ENCODE measurements around the gene ARHGAP45. TPM values are rescaled to one million over a fixed set of nuclear protein-coding genes. Genes with fewer than 3 reads are reported as not detected.

Gene ARHGAP45
- total and polyA plus RNA-seq, 2 donors from 2014 or later = 11.8 to 50.0 TPM

- DNase-seq (no peak), FAIRE-seq (no peak)
- Histone ChIP-seq H3K9ac (ENCODE audit: low read length in 3 of 3) (no peak overlapping the region), H3K36me3 (ENCODE audit: control insufficient read depth in 2 of 3, insufficient read depth in 3 of 3, low read length in 3 of 3) (peaks cover 0 to 10% (median 2%) of the 10 kb centered on the region in 3 donors), H3K4me1 (ENCODE audit: control insufficient read depth in 2 of 3, insufficient read depth in 2 of 3, low read depth in 1 of 3, low read length in 3 of 3) (peaks cover 0 to 15% (median 8%) of the 10 kb centered on the region in 3 donors), H3K9me3 (ENCODE audit: control insufficient read depth in 2 of 3, insufficient read depth in 1 of 3, low read length in 3 of 3) (no peaks in the 10 kb centered on the region), H3K4me3 (ENCODE audit: low read length in 3 of 3) (no peak overlapping the region), H3K27ac (ENCODE audit: low read depth in 2 of 2, low read length in 2 of 2) (no peak overlapping the region), H3K27me3 (ENCODE audit: control insufficient read depth, insufficient read depth, low read length) (no peaks in the 10 kb centered on the region)
- no peak for TF ChIP-seq CTCF (IDR thresholded peaks at IDR 0.05; ENCODE audit: borderline replicate concordance, extremely low read depth, insufficient read depth)
- intact Hi-C loops (cut with DNase I) = no loop called here
These were observed 40.8 kb downstream of the ARHGAP45 start for GRCh38 chr19:1107661-1108261.

GRCh38 chr19:1108291-1109031 lies 41.5 kb downstream of the ARHGAP45 start:
- no peaks in the 10 kb centered on the region for H3K9me3 ChIP-seq (ENCODE audit: control insufficient read depth in 2 of 3, insufficient read depth in 1 of 3, low read length in 3 of 3)
- no peak overlapping the region for H3K4me3 ChIP-seq (ENCODE audit: low read length in 3 of 3)
- TF ChIP-seq CTCF (IDR thresholded peaks at IDR 0.05; ENCODE audit: borderline replicate concordance, extremely low read depth, insufficient read depth) = no peak
- peaks cover 0 to 10% (median under 1%) of the 10 kb centered on the region in 3 donors for H3K4me1 ChIP-seq (ENCODE audit: control insufficient read depth in 2 of 3, insufficient read depth in 2 of 3, low read depth in 1 of 3, low read length in 3 of 3)
- H3K9ac ChIP-seq (ENCODE audit: low read length in 3 of 3) = no peak overlapping the region
- no peak overlapping the region for H3K27ac ChIP-seq (ENCODE audit: low read depth in 2 of 2, low read length in 2 of 2)
- no peaks in the 10 kb centered on the region for H3K27me3 ChIP-seq (ENCODE audit: control insufficient read depth, insufficient read depth, low read length)
- DNase-seq = no peak
- H3K36me3 ChIP-seq (ENCODE audit: control insufficient read depth in 2 of 3, insufficient read depth in 3 of 3, low read length in 3 of 3) = peaks cover 0 to 10% (median 2%) of the 10 kb centered on the region in 3 donors
- intact Hi-C loops (cut with DNase I) = no loop called here
- no peak for FAIRE-seq

- DNase-seq (no peak), FAIRE-seq (no peak)
- Histone ChIP-seq H3K9me3 (ENCODE audit: control insufficient read depth in 2 of 3, insufficient read depth in 1 of 3, low read length in 3 of 3) (no peaks in the 10 kb centered on the region), H3K36me3 (ENCODE audit: control insufficient read depth in 2 of 3, insufficient read depth in 3 of 3, low read length in 3 of 3) (peaks cover 0 to 10% (median 2%) of the 10 kb centered on the region in 3 donors), H3K9ac (ENCODE audit: low read length in 3 of 3) (no peak overlapping the region), H3K27me3 (ENCODE audit: control insufficient read depth, insufficient read depth, low read length) (no peaks in the 10 kb centered on the region), H3K4me3 (ENCODE audit: low read length in 3 of 3) (no peak overlapping the region), H3K4me1 (ENCODE audit: control insufficient read depth in 2 of 3, insufficient read depth in 2 of 3, low read depth in 1 of 3, low read length in 3 of 3) (peaks cover 0 to 16% (median 0%) of the 10 kb centered on the region in 3 donors), H3K27ac (ENCODE audit: low read depth in 2 of 2, low read length in 2 of 2) (no peak overlapping the region)
- no peak for TF ChIP-seq CTCF (IDR thresholded peaks at IDR 0.05; ENCODE audit: borderline replicate concordance, extremely low read depth, insufficient read depth)
- intact Hi-C loops (cut with DNase I) = no loop called here
These were observed 42.1 kb downstream of the ARHGAP45 start for GRCh38 chr19:1109032-1109551.

All from kidney (tissue), 14 donors.